Ovary (tissue), 9 donors: ENCODE data around the gene CLIP2. TPM values are rescaled to one million over a fixed set of nuclear protein-coding genes. Genes with fewer than 3 reads are reported as not detected.

ENCODE experiments used
- DNase-seq, 5 donors: peaks; one replicate each; pipeline ENCODE4 v3.0.0-alpha.2; 2019 to 2020
- H3K27ac ChIP-seq, 2 donors: fragments of 200-600 bp; one replicate each; pipeline versions ENCODE4 v1.5.1 to v1.8.0; 2019 to 2022
- H3K27me3 ChIP-seq: fragments of 200-600 bp; one replicate; pipeline ENCODE4 v1.8.0; 2022
- H3K36me3 ChIP-seq: fragments of 200-600 bp; sonication (generic); one replicate; pipeline ENCODE4 v1.5.1; 2019
- H3K4me1 ChIP-seq: one replicate; pipeline ENCODE4 v1.8.1; 2013; ENCODE audit warnings: mild to moderate bottlenecking, moderate library complexity; ENCODE audit not compliant: insufficient read depth
- H3K4me3 ChIP-seq: fragments of 200-600 bp; sonication (generic); one replicate; pipeline ENCODE4 v1.5.1; 2017
- H3K9me3 ChIP-seq, 2 donors: fragments of 200-600 bp in 1 of 2; sonication (generic) in 1 of 2; one replicate each; pipeline versions ENCODE4 v1.5.1 to v1.8.1; 2013 to 2019; ENCODE audit warnings: mild to moderate bottlenecking in 1 of 2, moderate library complexity in 1 of 2
- CTCF ChIP-seq, 3 donors: fragments of 450-650 bp in 2 of 3; fragments of 200-600 bp in 1 of 3; IDR thresholded peaks; one replicate each; pipeline versions ENCODE4 v1.5.1 to v1.8.0; 2016 to 2022; ENCODE audit warnings: antibody characterized with exemption in 3 of 3, mild to moderate bottlenecking in 1 of 3
- EP300 ChIP-seq: sonication (generic); formaldehyde crosslinking; IDR thresholded peaks from one replicate; pipeline ENCODE4 v1.6.1; 2017; ENCODE audit warnings: antibody characterized with exemption
- POLR2A ChIP-seq: fragments of 450-650 bp; IDR thresholded peaks from one replicate; pipeline ENCODE4 v1.6.1; 2017; ENCODE audit warnings: antibody characterized with exemption, mild to moderate bottlenecking, moderate library complexity
- WGBS, 3 donors: extraction: QIAGEN DNeasy Blood & Tissue Kit in 1 of 3; methylation state at CpG; one replicate each; pipeline versions ENCODE4 v1.1.5 to v1.1.7; 2013 to 2017; 5-methylcytosine and 5-hydroxymethylcytosine counted together
- intact Hi-C, 4 donors: fragments of 100-400 bp; cut with DNase I; formaldehyde crosslinking; loops; one replicate each; pipeline versions ENCODE4 v1.11.0 to v1.15.1; 2022 to 2023
- polyA plus RNA-seq, 2 donors: library from polyadenylated mRNA; stranded (reverse); fragments of 200-250 nt in 1 of 2; fragments of 350-450 nt in 1 of 2; fragmentation: Illumina TruSeq in 1 of 2; extraction: RNeasy Lipid Tissue Mini Kit (QIAGEN cat#74804) in 1 of 2; gene quantifications; one replicate each; pipeline ENCODE4 v1.2.3, GENCODE V29; 2013 to 2014
- total RNA-seq, 7 donors: library from RNA; depleted of rRNA in 2 of 7; stranded (reverse); fragments of >200 nt in 2 of 7; fragmentation: NEBNext Ultra II Directional in 3 of 7; extraction: Animal tissue kit (Norgen Biotek cat#: 25700) in 3 of 7; gene quantifications; one replicate each; pipeline versions ENCODE4 v1.1.0 to v1.2.4, GENCODE V29; 2016 to 2023
- donor health status: DM: no; HTN: no; CAD: no; lungs with moderate emphysema.
- donor health status: DM: no; HTN: no; CAD: no.
- donor health status: Bipolar disorder and iron deficiency.
- donor health status: DM: yes; HTN: yes; CAD: no.
- donor health status: DM: no; HTN: no; CAD: no.
- donor health status: DM: yes; HTN: yes; CAD: no.

The CLIP2 gene
- total and polyA plus RNA-seq, 9 donors: 5.1 to 51.5 (median 28.9) TPM

DNA sequence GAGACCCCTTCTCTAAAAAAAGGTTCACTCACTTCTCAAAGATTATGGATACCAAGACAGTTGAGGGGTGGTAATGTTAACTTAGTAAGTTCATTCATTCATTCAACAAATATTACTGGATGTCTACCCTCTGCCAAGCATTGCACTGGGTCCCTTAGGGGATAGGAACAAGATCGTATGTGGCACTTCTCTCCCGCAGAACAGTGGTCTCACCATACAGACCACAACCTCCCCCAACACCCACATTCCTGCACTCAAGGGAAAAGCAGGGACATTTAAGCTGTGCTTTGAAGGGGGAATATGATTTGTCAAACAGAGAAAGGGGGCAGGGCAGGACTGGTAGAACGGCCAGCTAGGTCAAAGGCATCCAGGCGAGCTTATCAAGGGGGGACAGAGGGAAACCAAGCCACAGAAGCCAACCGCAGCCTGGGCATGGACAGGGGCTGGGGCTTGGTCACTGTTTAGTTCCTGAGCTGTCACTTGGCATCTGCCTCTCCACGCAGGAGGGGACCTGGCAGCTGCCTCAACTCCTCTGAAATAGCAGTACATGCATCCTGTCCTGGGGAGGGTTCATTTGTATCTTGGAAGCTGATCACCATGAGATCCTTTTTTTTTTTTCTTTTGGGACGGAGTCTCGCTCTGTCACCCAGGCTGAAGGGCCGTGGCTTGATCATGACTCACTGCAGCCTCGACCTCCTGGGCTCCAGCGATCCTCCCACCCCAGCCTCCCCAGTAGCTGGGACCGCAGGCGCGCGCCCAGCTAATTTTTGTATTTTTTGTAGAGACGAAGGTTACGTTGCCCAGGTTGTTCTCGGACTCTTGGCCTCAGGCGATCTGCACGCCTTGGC is 949 bp upstream of the CLIP2 start:
- no peaks in the 10 kb centered on the region for H3K36me3 ChIP-seq
- 27 to 29% (median 29%) methylated on average over 20 of the region's 20 CpGs for WGBS, 3 donors
- TF ChIP-seq CTCF (IDR thresholded peaks at IDR 0.05): no peak
- TF ChIP-seq EP300: no peak
- TF ChIP-seq POLR2A: no peak
- peaks cover 13% of the 10 kb centered on the region for H3K4me1 ChIP-seq
- no peaks in the 10 kb centered on the region for H3K27me3 ChIP-seq
- H3K9me3 ChIP-seq: no peaks in the 10 kb centered on the region
- DNase-seq: no peak
- no peak overlapping the region for H3K27ac ChIP-seq
- intact Hi-C loops: no loop called here
- H3K4me3 ChIP-seq: peak overlapping the region; percentile 48

- intact Hi-C loops: loop anchor here in 2 of 4 donors (10.0 kb wide), 1 partner anchor 75 kb away; no protein-coding TSS in a partner anchor
- DNase-seq: peak; percentile 37 to 67 (median 58)
- Histone ChIP-seq H3K36me3 (no peaks in the 10 kb centered on the region), H3K27me3 (no peaks in the 10 kb centered on the region), H3K4me1 (peaks cover 15% of the 10 kb centered on the region), H3K4me3 (peak overlapping the region; percentile 52), H3K27ac (peak overlapping the region; percentile 21 to 44), H3K9me3 (no peaks in the 10 kb centered on the region)
- TF ChIP-seq EP300 (no peak), CTCF (IDR thresholded peaks at IDR 0.05) (no peak), POLR2A (no peak)
- WGBS, 3 donors: 0 to 1% (median 0%) methylated on average over 54 to 60 of the region's 60 CpGs
These were observed 699 bp downstream of the CLIP2 start for GRCh38 chr7:74289659-74290552.

GRCh38 chr7:74290553-74290950 is 1.3 kb downstream of the CLIP2 start:
- TF ChIP-seq CTCF (IDR thresholded peaks at IDR 0.05): no peak
- no peak for TF ChIP-seq EP300
- no peak for TF ChIP-seq POLR2A
- peak overlapping the region; percentile 52 for H3K4me3 ChIP-seq
- H3K27ac ChIP-seq: peak overlapping the region in 1 of 2 donors; percentile 21
- no peaks in the 10 kb centered on the region for H3K36me3 ChIP-seq
- peaks cover 15% of the 10 kb centered on the region for H3K4me1 ChIP-seq
- intact Hi-C loops: loop anchor here in 2 of 4 donors (10.0 kb wide), 1 partner anchor 74 kb away; no protein-coding TSS in a partner anchor
- H3K27me3 ChIP-seq: no peaks in the 10 kb centered on the region
- WGBS, 3 donors: 7 to 10% (median 8%) methylated on average over 9 of the region's 9 CpGs
- H3K9me3 ChIP-seq: no peaks in the 10 kb centered on the region
- no peak for DNase-seq

DNA sequence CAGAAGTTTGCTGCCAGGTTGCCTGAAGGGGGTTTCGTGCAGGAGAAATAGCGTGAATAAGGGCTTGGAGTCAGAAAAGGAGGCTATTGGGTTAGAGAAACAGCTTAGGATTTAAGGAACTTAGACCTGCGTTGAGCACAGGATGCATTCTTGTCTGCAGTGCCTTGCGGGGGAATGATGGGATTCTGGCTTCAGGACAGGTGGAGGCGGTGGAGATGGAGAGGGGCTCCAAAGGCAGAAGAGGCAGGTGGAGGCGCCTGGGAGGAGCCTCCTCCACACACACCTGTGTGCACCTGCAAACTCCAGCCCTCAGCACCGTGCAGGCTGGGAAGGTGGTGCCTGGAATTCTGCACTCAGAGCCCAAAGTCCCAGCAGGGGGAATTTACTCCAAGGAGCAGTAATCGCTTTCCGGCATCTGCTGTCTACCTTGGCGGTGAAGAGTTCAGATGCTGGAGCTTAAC is 1.8 kb downstream of the CLIP2 start:
- 58 to 63% (median 61%) methylated on average over 10 of the region's 10 CpGs for WGBS, 3 donors
- Histone ChIP-seq H3K36me3 (no peaks in the 10 kb centered on the region), H3K4me1 (peaks cover 15% of the 10 kb centered on the region), H3K27me3 (no peaks in the 10 kb centered on the region), H3K9me3 (no peaks in the 10 kb centered on the region), H3K27ac (peak overlapping the region in 1 of 2 donors; percentile 21), H3K4me3 (no peak overlapping the region)
- TF ChIP-seq EP300 (no peak), CTCF (IDR thresholded peaks at IDR 0.05) (no peak), POLR2A (no peak)
- intact Hi-C loops: loop anchor here in 2 of 4 donors (10.0 kb wide), 1 partner anchor 74 kb away; no protein-coding TSS in a partner anchor
- no peak for DNase-seq
